Measurements from ENCODE around the gene INHA.

INHA gene

GRCh38 chr2:219532378-219532649 is 39.8 kb upstream of the INHA start:
- Histone ChIP-seq H3K27ac (ENCODE audit: low read length) (no peak overlapping the region), H3K4me2 (ENCODE audit: low read depth, low read length) (no peak overlapping the region), H2AFZ (ENCODE audit: low read length) (no peak overlapping the region), H3K4me1 (ENCODE audit: low read length) (peaks cover 5% of the 10 kb centered on the region; the same call in 1 of the 2 replicates), H3K9me2 (replicated peaks; ENCODE audit: insufficient read depth, low read length) (no peaks in the 10 kb centered on the region), H3K36me3 (replicated peaks; ENCODE audit: insufficient read depth, low read length) (no peaks in the 10 kb centered on the region), H4K20me1 (ENCODE audit: insufficient read depth, low read length) (no peaks in the 10 kb centered on the region; the same call in 1 of the 2 replicates), H3K4me3 (ENCODE audit: low read length) (no peak overlapping the region), H3K9me3 (replicated peaks; ENCODE audit: insufficient read depth, low read length) (no peaks in the 10 kb centered on the region), H3K27me3 (replicated peaks; ENCODE audit: insufficient read depth, low read length) (peaks cover 57% of the 10 kb centered on the region), H3F3A (ENCODE audit: insufficient read depth, low read length) (no peaks in the 10 kb centered on the region), H3K9ac (ENCODE audit: low read length) (no peak overlapping the region), H3K79me2 (ENCODE audit: low read length) (no peaks in the 10 kb centered on the region)
- TF ChIP-seq CTCF (IDR thresholded peaks at IDR 0.05; ENCODE audit: low read length) = no peak
- TF ChIP-seq EZH2phosphoT487 (IDR thresholded peaks at IDR 0.05; ENCODE audit: low read length) = no peak
- TF ChIP-seq EZH2 (optimal IDR thresholded peaks at IDR 0.05; ENCODE audit: low read depth, low read length) = no peak
- no peak for DNase-seq

GRCh38 chr2:219533930-219534661 is 38.0 kb upstream of the INHA start:
- Histone ChIP-seq H3K36me3 (replicated peaks; ENCODE audit: insufficient read depth, low read length) (no peaks in the 10 kb centered on the region), H3K9me3 (replicated peaks; ENCODE audit: insufficient read depth, low read length) (no peaks in the 10 kb centered on the region), H4K20me1 (ENCODE audit: insufficient read depth, low read length) (no peaks in the 10 kb centered on the region; the same call in 1 of the 2 replicates), H3K27me3 (replicated peaks; ENCODE audit: insufficient read depth, low read length) (peaks cover 41% of the 10 kb centered on the region), H3F3A (ENCODE audit: insufficient read depth, low read length) (no peaks in the 10 kb centered on the region), H3K9ac (ENCODE audit: low read length) (no peak overlapping the region), H3K4me2 (ENCODE audit: low read depth, low read length) (no peak overlapping the region), H3K9me2 (replicated peaks; ENCODE audit: insufficient read depth, low read length) (no peaks in the 10 kb centered on the region), H2AFZ (ENCODE audit: low read length) (no peak overlapping the region), H3K4me3 (ENCODE audit: low read length) (no peak overlapping the region), H3K79me2 (ENCODE audit: low read length) (no peaks in the 10 kb centered on the region), H3K27ac (ENCODE audit: low read length) (no peak overlapping the region), H3K4me1 (ENCODE audit: low read length) (no peaks in the 10 kb centered on the region)
- TF ChIP-seq CTCF (IDR thresholded peaks at IDR 0.05; ENCODE audit: low read length) = no peak
- no peak for TF ChIP-seq EZH2 (optimal IDR thresholded peaks at IDR 0.05; ENCODE audit: low read depth, low read length)
- no peak for TF ChIP-seq EZH2phosphoT487 (IDR thresholded peaks at IDR 0.05; ENCODE audit: low read length)
- DNase-seq = no peak

- H3K27ac ChIP-seq (ENCODE audit: low read length) = no peak overlapping the region
- H3K9me3 ChIP-seq (replicated peaks; ENCODE audit: insufficient read depth, low read length) = no peaks in the 10 kb centered on the region
- H3K4me2 ChIP-seq (ENCODE audit: low read depth, low read length) = no peak overlapping the region
- no peaks in the 10 kb centered on the region for H3F3A ChIP-seq (ENCODE audit: insufficient read depth, low read length)
- peaks cover 20% of the 10 kb centered on the region for H3K27me3 ChIP-seq (replicated peaks; ENCODE audit: insufficient read depth, low read length)
- H3K9ac ChIP-seq (ENCODE audit: low read length) = no peak overlapping the region
- H4K20me1 ChIP-seq (ENCODE audit: insufficient read depth, low read length) = no peaks in the 10 kb centered on the region; the same call in 1 of the 2 replicates
- DNase-seq = no peak
- H3K4me3 ChIP-seq (ENCODE audit: low read length) = no peak overlapping the region
- H3K9me2 ChIP-seq (replicated peaks; ENCODE audit: insufficient read depth, low read length) = no peaks in the 10 kb centered on the region
- H2AFZ ChIP-seq (ENCODE audit: low read length) = no peak overlapping the region
- peaks cover 6% of the 10 kb centered on the region for H3K79me2 ChIP-seq (ENCODE audit: low read length)
- no peak for TF ChIP-seq EZH2phosphoT487 (IDR thresholded peaks at IDR 0.05; ENCODE audit: low read length)
- TF ChIP-seq EZH2 (optimal IDR thresholded peaks at IDR 0.05; ENCODE audit: low read depth, low read length) = no peak
- no peak for TF ChIP-seq CTCF (IDR thresholded peaks at IDR 0.05; ENCODE audit: low read length)
- no peaks in the 10 kb centered on the region for H3K4me1 ChIP-seq (ENCODE audit: low read length)
- no peaks in the 10 kb centered on the region for H3K36me3 ChIP-seq (replicated peaks; ENCODE audit: insufficient read depth, low read length)
Measured at GRCh38 chr2:219536425-219536824, 35.7 kb upstream of the INHA start.
